IMR-90 (cell line): ENCODE measurements around the gene NDUFAF8.

Experiments
- CEBPB ChIP-seq: IDR thresholded peaks from 2 replicates; pipeline ENCODE4 v1.6.1; 2012; ENCODE audit warnings: low read depth, low read length, improper control_type of control experiment
- FOS ChIP-seq: fragments of 150-350 bp; IDR thresholded peaks from 2 replicates; pipeline ENCODE4 v1.6.1; 2016; ENCODE audit warnings: low read depth, low read length
- POLR2A ChIP-seq: IDR thresholded peaks from 2 replicates; pipeline ENCODE4 v1.6.1; 2012; ENCODE audit warnings: mild to moderate bottlenecking, low read depth, low read length
- RAD21 ChIP-seq: IDR thresholded peaks from 2 replicates; pipeline ENCODE4 v1.6.1; 2012; ENCODE audit warnings: low read length, improper control_type of control experiment
- RCOR1 ChIP-seq: IDR thresholded peaks from 2 replicates; pipeline ENCODE4 v1.6.1; 2012; ENCODE audit warnings: mild to moderate bottlenecking, low read length, improper control_type of control experiment; ENCODE audit not compliant: insufficient replicate concordance
- TF ChIP-seq, protein P1 (sequence below): conservative IDR thresholded peaks from 2 replicates; pipeline ENCODE4 v1.5.1; 2012; ENCODE audit warnings: mild to moderate bottlenecking, low read depth, low read length, improper control_type of control experiment
- TF ChIP-seq, protein P2 (sequence below): fragments of 150-350 bp; IDR thresholded peaks from 2 replicates; pipeline ENCODE4 v1.6.1; 2016; ENCODE audit warnings: low read depth, mild to moderate bottlenecking, low read length, moderate library complexity, borderline replicate concordance
- TF ChIP-seq, protein P3 (sequence below): fragments of 150-350 bp; IDR thresholded peaks from 2 replicates; pipeline ENCODE4 v1.6.1; 2017; ENCODE audit warnings: mild to moderate bottlenecking, antibody characterized with exemption, low read length, low read depth

DNA sequence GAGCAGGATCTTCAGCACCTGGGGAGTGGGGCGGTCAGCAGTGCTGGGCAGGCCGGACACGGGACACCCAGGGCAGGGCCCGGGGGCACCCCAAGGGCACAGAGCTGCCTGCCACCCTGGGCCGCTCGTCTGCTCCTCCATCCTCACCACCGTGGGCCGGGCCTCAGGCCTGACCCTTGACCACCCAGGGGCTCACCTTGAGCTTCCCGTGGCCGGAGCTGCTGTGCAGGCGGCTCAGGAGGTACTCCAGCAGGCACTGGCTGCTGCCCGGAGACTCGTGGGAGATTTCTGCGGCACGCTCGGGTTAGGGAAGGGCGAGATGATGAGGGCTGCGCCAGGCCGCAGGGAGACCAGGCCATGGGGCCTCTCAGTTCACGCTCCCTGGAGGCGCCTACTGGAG is 2.3 kb upstream of the NDUFAF8 start:
- no peak for TF ChIP-seq POLR2A
- TF ChIP-seq, protein P1, sequence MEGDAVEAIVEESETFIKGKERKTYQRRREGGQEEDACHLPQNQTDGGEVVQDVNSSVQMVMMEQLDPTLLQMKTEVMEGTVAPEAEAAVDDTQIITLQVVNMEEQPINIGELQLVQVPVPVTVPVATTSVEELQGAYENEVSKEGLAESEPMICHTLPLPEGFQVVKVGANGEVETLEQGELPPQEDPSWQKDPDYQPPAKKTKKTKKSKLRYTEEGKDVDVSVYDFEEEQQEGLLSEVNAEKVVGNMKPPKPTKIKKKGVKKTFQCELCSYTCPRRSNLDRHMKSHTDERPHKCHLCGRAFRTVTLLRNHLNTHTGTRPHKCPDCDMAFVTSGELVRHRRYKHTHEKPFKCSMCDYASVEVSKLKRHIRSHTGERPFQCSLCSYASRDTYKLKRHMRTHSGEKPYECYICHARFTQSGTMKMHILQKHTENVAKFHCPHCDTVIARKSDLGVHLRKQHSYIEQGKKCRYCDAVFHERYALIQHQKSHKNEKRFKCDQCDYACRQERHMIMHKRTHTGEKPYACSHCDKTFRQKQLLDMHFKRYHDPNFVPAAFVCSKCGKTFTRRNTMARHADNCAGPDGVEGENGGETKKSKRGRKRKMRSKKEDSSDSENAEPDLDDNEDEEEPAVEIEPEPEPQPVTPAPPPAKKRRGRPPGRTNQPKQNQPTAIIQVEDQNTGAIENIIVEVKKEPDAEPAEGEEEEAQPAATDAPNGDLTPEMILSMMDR = no peak
- no peak for TF ChIP-seq RAD21
- no peak for TF ChIP-seq FOS
- TF ChIP-seq, protein P2, sequence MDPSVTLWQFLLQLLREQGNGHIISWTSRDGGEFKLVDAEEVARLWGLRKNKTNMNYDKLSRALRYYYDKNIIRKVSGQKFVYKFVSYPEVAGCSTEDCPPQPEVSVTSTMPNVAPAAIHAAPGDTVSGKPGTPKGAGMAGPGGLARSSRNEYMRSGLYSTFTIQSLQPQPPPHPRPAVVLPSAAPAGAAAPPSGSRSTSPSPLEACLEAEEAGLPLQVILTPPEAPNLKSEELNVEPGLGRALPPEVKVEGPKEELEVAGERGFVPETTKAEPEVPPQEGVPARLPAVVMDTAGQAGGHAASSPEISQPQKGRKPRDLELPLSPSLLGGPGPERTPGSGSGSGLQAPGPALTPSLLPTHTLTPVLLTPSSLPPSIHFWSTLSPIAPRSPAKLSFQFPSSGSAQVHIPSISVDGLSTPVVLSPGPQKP = no peak
- TF ChIP-seq, protein P3, sequence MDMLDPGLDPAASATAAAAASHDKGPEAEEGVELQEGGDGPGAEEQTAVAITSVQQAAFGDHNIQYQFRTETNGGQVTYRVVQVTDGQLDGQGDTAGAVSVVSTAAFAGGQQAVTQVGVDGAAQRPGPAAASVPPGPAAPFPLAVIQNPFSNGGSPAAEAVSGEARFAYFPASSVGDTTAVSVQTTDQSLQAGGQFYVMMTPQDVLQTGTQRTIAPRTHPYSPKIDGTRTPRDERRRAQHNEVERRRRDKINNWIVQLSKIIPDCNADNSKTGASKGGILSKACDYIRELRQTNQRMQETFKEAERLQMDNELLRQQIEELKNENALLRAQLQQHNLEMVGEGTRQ = no peak
- no peak for TF ChIP-seq RCOR1
- TF ChIP-seq CEBPB = no peak
